HG03558 (cell line): Measurements from ENCODE around the gene MRPS27.
A peak's percentile ranks its signal among the peaks of the same experiment; 100 is the strongest.

Experiments used
- ATAC-seq: cut with Tn5 transposase; IDR thresholded peaks from one replicate; pipeline ENCODE4 v1.9.1; 2021; ENCODE audit warnings: moderate number of reproducible peaks; ENCODE audit not compliant: unreplicated experiment; ENCODE audit errors: extremely low read depth

MRPS27 gene

GRCh38 chr5:72209147-72210115 is 110.6 kb downstream of the MRPS27 start:
- no peak for ATAC-seq

GRCh38 chr5:72208324-72208926 is 111.6 kb downstream of the MRPS27 start:
- ATAC-seq: no peak

GRCh38 chr5:72206994-72207393 is 113.0 kb downstream of the MRPS27 start:
- no peak for ATAC-seq

- ATAC-seq: no peak
Observed at GRCh38 chr5:72206160-72206559, 113.9 kb downstream of the MRPS27 start.

- no peak for ATAC-seq
Observed at GRCh38 chr5:72205431-72206009, 114.5 kb downstream of the MRPS27 start.

- no peak for ATAC-seq
Observed at GRCh38 chr5:72204946-72205345, 115.1 kb downstream of the MRPS27 start.

GRCh38 chr5:72203251-72203845 is 116.7 kb downstream of the MRPS27 start:
- ATAC-seq: no peak

- ATAC-seq: no peak
Observed at GRCh38 chr5:72202331-72202825, 117.7 kb downstream of the MRPS27 start.

GRCh38 chr5:72199681-72200080 is 120.4 kb downstream of the MRPS27 start:
- no peak for ATAC-seq

GRCh38 chr5:72197393-72197792 is 122.6 kb downstream of the MRPS27 start:
- ATAC-seq: no peak

GRCh38 chr5:72195581-72195980 is 124.5 kb downstream of the MRPS27 start:
- ATAC-seq: no peak

- ATAC-seq: peak; percentile 90
Observed at GRCh38 chr5:72194846-72195245, 125.2 kb downstream of the MRPS27 start.

- ATAC-seq: no peak
Observed at GRCh38 chr5:72191404-72191803, 128.6 kb downstream of the MRPS27 start.

GRCh38 chr5:72189146-72189545 is 130.9 kb downstream of the MRPS27 start:
- ATAC-seq: no peak

GRCh38 chr5:72188166-72188565 is 131.9 kb downstream of the MRPS27 start:
- no peak for ATAC-seq

- ATAC-seq: no peak
Observed at GRCh38 chr5:72187388-72188075, 132.5 kb downstream of the MRPS27 start.

GRCh38 chr5:72185496-72186329 is 134.3 kb downstream of the MRPS27 start:
- ATAC-seq: no peak

GRCh38 chr5:72184408-72184807 is 135.6 kb downstream of the MRPS27 start:
- ATAC-seq: no peak

GRCh38 chr5:72183101-72183520 is 136.9 kb downstream of the MRPS27 start:
- no peak for ATAC-seq
